Endothelial cell of umbilical vein (primary cell): ENCODE results near the gene KIAA1217. TPM values are rescaled to one million over a fixed set of nuclear protein-coding genes. Genes with fewer than 3 reads are reported as not detected.

Source experiments
- BruUV-seq: library from RNA; stranded (reverse); fragments of 400-500 nt; replicated peaks from 2 replicates; lab custom pipeline; 2021; lab: Mats Ljungman, UMichigan
- CTCF ChIA-PET: fragments of 300-600, 350-600 bp; sonication (Branson Sonifier 250); formaldehyde crosslinking; loops from one replicate; lab custom pipeline; 2021; ENCODE audit warnings: antibody characterized with exemption, inconsistent platforms; lab: Charles Lee
- POLR2A ChIA-PET: fragments of 300-600, 350-600 bp; sonication (Branson Sonifier 250); formaldehyde crosslinking; loops from one replicate; lab custom pipeline; 2021; ENCODE audit warnings: antibody characterized with exemption, inconsistent platforms; lab: Charles Lee
- DNase-seq: peaks from one replicate; pipeline ENCODE4 v3.0.0-alpha.2; 2011; ENCODE audit warnings: low read depth, low spot score
- FAIRE-seq: peaks from 2 replicates; lab custom pipeline; 2011; peaks lifted over from hg19 to GRCh38; lab: Jason Lieb, UNC
- H2AFZ ChIP-seq: 2 replicates; pipeline ENCODE4 v1.6.0; 2012; ENCODE audit warnings: low read depth, low read length, control low read depth, inconsistent platforms
- H3K27ac ChIP-seq: 2 replicates; pipeline ENCODE4 v1.5.1; 2011; ENCODE audit warnings: low read depth, mild to moderate bottlenecking, control low read depth, low read length, moderate library complexity; ENCODE audit not compliant: insufficient read depth
- H3K27me3 ChIP-seq, 2 experiments: 2 replicates each; pipeline versions ENCODE4 v1.6.0 to v1.6.1; 2011; ENCODE audit warnings: low read length in 2 of 2, mixed read lengths in 1 of 2; ENCODE audit not compliant: control insufficient read depth in 2 of 2, insufficient read depth in 2 of 2
- H3K36me3 ChIP-seq, 2 experiments: 2 replicates in 1 of 2; 3 replicates in 1 of 2; pipeline ENCODE4 v1.5.1; 2011; ENCODE audit warnings: low read length in 2 of 2, mild to moderate bottlenecking in 1 of 2, moderate library complexity in 1 of 2; ENCODE audit not compliant: control insufficient read depth in 2 of 2, insufficient read depth in 2 of 2; ENCODE audit errors: extremely low read depth in 1 of 2
- H3K4me1 ChIP-seq: 3 replicates; pipeline ENCODE4 v1.5.1; 2011; ENCODE audit warnings: mild to moderate bottlenecking, low read length; ENCODE audit not compliant: control insufficient read depth, insufficient read depth; ENCODE audit errors: extremely low read depth
- H3K4me2 ChIP-seq: 2 replicates; pipeline ENCODE4 v1.6.1; 2011; ENCODE audit warnings: low read length, control low read depth, mixed read lengths; ENCODE audit not compliant: insufficient read depth
- H3K4me3 ChIP-seq, 3 experiments: fragments of 200-600 bp in 1 of 3; sonication (generic), shearing (Covaris generic) in 1 of 3; replicated peaks in 1 of 3; 2 replicates each; pipeline ENCODE4 v1.5.1; 2011 to 2016; ENCODE audit warnings: control low read depth in 3 of 3, low read length in 3 of 3, mild to moderate bottlenecking in 2 of 3, inconsistent platforms in 1 of 3, low read depth in 1 of 3, moderate library complexity in 1 of 3; ENCODE audit not compliant: insufficient read depth in 1 of 3
- H3K79me2 ChIP-seq: 2 replicates; pipeline ENCODE4 v1.6.0; 2012; ENCODE audit warnings: low read length, inconsistent platforms; ENCODE audit not compliant: control insufficient read depth, insufficient read depth
- H3K9ac ChIP-seq: replicated peaks from 2 replicates; pipeline ENCODE3; 2011; ENCODE audit warnings: low read length, control low read depth; ENCODE audit not compliant: insufficient read depth; ENCODE audit errors: extremely low read depth
- H3K9me1 ChIP-seq: replicated peaks from 3 replicates; pipeline ENCODE4 v1.6.0; 2011; ENCODE audit warnings: mild to moderate bottlenecking, low read length; ENCODE audit not compliant: control insufficient read depth, insufficient read depth; ENCODE audit errors: extremely low read depth
- H3K9me3 ChIP-seq: replicated peaks from 2 replicates; pipeline ENCODE4 v1.5.1; 2012; ENCODE audit warnings: low read length, inconsistent platforms; ENCODE audit not compliant: control insufficient read depth, insufficient read depth
- H4K20me1 ChIP-seq: replicated peaks from 2 replicates; pipeline ENCODE3; 2011; ENCODE audit warnings: mild to moderate bottlenecking, low read length; ENCODE audit not compliant: control insufficient read depth, insufficient read depth; ENCODE audit errors: extremely low read depth
- CTCF ChIP-seq, 2 donors: IDR thresholded peaks; 1 replicate in 1 of 2; 2 replicates in 1 of 2; pipeline ENCODE4 v1.5.1; 2011; ENCODE audit warnings: low read length in 2 of 2, mild to moderate bottlenecking in 2 of 2, moderate library complexity in 2 of 2, control low read depth in 1 of 2, inconsistent platforms in 1 of 2, low read depth in 1 of 2; ENCODE audit not compliant: insufficient read depth in 1 of 2; ENCODE audit errors: extremely low read depth in 1 of 2
- EZH2 ChIP-seq: IDR thresholded peaks from 2 replicates; pipeline ENCODE4 v1.6.1; 2012; ENCODE audit warnings: borderline replicate concordance, low read depth, mild to moderate bottlenecking, moderate library complexity, low read length, inconsistent platforms; ENCODE audit not compliant: severe bottlenecking
- FOS ChIP-seq: IDR thresholded peaks from 2 replicates; pipeline ENCODE4 v1.6.1; 2011; ENCODE audit warnings: mild to moderate bottlenecking, low read length, moderate library complexity, borderline replicate concordance; ENCODE audit not compliant: insufficient read depth
- GATA2 ChIP-seq: IDR thresholded peaks from 2 replicates; pipeline ENCODE4 v1.7.0; 2011; ENCODE audit warnings: low read depth, mild to moderate bottlenecking, moderate library complexity, mixed read lengths, low read length; ENCODE audit not compliant: insufficient read length, insufficient read depth
- JUN ChIP-seq: IDR thresholded peaks from 2 replicates; pipeline ENCODE4 v1.6.1; 2011; ENCODE audit warnings: borderline replicate concordance, low read depth; ENCODE audit not compliant: insufficient read length, insufficient read depth
- MAX ChIP-seq: IDR thresholded peaks from 2 replicates; pipeline ENCODE4 v1.6.1; 2011; ENCODE audit not compliant: insufficient read depth, insufficient read length
- MYC ChIP-seq: IDR thresholded peaks from one replicate; pipeline ENCODE4 v1.6.1; 2011; ENCODE audit warnings: mild to moderate bottlenecking, low read depth, low read length
- POLR2A ChIP-seq: IDR thresholded peaks from 2 replicates; pipeline ENCODE4 v1.6.1; 2012; ENCODE audit warnings: low read depth, mild to moderate bottlenecking, control low read depth, low read length
- POLR2AphosphoS5 ChIP-seq: IDR thresholded peaks from 2 replicates; pipeline ENCODE4 v1.6.1; 2012; ENCODE audit warnings: low read depth, mild to moderate bottlenecking, control low read depth, low read length, moderate library complexity; ENCODE audit not compliant: insufficient read depth
- dilution Hi-C: fragments of 300-500 bp; cut with MboI; formaldehyde crosslinking; loops from one replicate; pipeline ENCODE4 v1.15.0; 2019; ENCODE audit warnings: low sequenced_read_pairs; ENCODE audit not compliant: extremely low pct_ligation_motif_present
- intact Hi-C: fragments of 100-400 bp; cut with micrococcal nuclease; formaldehyde crosslinking; loops from one replicate; pipeline ENCODE4 v1.10.0; 2022
- polyA plus RNA-seq, 4 experiments: library from polyadenylated mRNA; depleted of rRNA in 3 of 4; stranded (reverse) in 3 of 4; unstranded in 1 of 4; fragments of >200 nt; gene quantifications; 2 replicates each; pipeline versions ENCODE4 v1.2.1 to v1.2.3, GENCODE V29; 2011 to 2012; ENCODE audit warnings: missing spikeins in 1 of 4
- total RNA-seq: library from RNA; stranded (reverse); gene quantifications from 2 replicates; pipeline ENCODE4 v1.2.3, GENCODE V29; 2021

Gene KIAA1217
- total and polyA plus RNA-seq, 2 donors (not counting 3 experiments of a cell fraction or from before 2014, with no cell fraction given), result 0.83 to 10.3 TPM

- POLR2A ChIA-PET, result no interaction called here
- Histone ChIP-seq H3K79me2 (no peaks in the 10 kb centered on the region), H3K36me3 (no peaks in the 10 kb centered on the region), H3K27ac (no peak overlapping the region), H3K9me3 (no peaks in the 10 kb centered on the region), H3K4me1 (no peaks in the 10 kb centered on the region), H3K4me3 (no peak overlapping the region), H3K27me3 (no peaks in the 10 kb centered on the region), H4K20me1 (no peaks in the 10 kb centered on the region), H3K9ac (no peak overlapping the region), H3K9me1 (no peaks in the 10 kb centered on the region), H2AFZ (no peak overlapping the region), H3K4me2 (no peak overlapping the region)
- CTCF ChIA-PET, result no interaction called here
- intact Hi-C loops (no loop called here), dilution Hi-C loops (no loop called here)
- BruUV-seq, result no TSS peak
- DNase-seq (no peak), FAIRE-seq (no peak)
- TF ChIP-seq FOS (no peak), EZH2 (no peak), CTCF (IDR thresholded peaks at IDR 0.05; ENCODE audit: extremely low read depth in 1 of 2, insufficient read depth in 1 of 2, low read depth in 1 of 2, low read length in 2 of 2) (no peak), GATA2 (no peak), POLR2AphosphoS5 (no peak), POLR2A (no peak), MAX (no peak), JUN (no peak), MYC (no peak)
Measured at GRCh38 chr10:24495666-24496460, 286.9 kb downstream of the KIAA1217 start.
